Tibial artery (tissue), 4 donors: Measurements from ENCODE around the gene GPR143.

ENCODE experiments used
- DNase-seq, 2 donors: peaks; one replicate each; pipeline ENCODE4 v3.0.0-alpha.2; 2019
- H3K27ac ChIP-seq, 2 donors: fragments of 200-600 bp; sonication (generic) in 1 of 2; 1 replicate in 1 of 2; 2 replicates in 1 of 2; pipeline ENCODE4 v1.5.1; 2018 to 2019; ENCODE audit warnings: mild to moderate bottlenecking in 1 of 2
- H3K27me3 ChIP-seq, 2 donors: fragments of 200-600 bp; sonication (generic) in 1 of 2; one replicate each; pipeline versions ENCODE4 v1.5.1 to v1.6.0; 2016 to 2019
- H3K36me3 ChIP-seq, 3 donors: fragments of 200-600 bp; sonication (generic) in 2 of 3; one replicate each; pipeline ENCODE4 v1.5.1; 2016 to 2019; ENCODE audit warnings: mild to moderate bottlenecking in 2 of 3
- H3K4me1 ChIP-seq, 4 donors: fragments of 200-600 bp; sonication (generic) in 2 of 4; 1 replicate in 3 of 4; 2 replicates in 1 of 4; pipeline ENCODE4 v1.5.1; 2016 to 2019
- H3K4me3 ChIP-seq, 2 donors: fragments of 200-600 bp; sonication (generic) in 1 of 2; 1 replicate in 1 of 2; 2 replicates in 1 of 2; pipeline ENCODE4 v1.5.1; 2018 to 2019; ENCODE audit warnings: mild to moderate bottlenecking in 2 of 2
- H3K9me3 ChIP-seq, 3 donors: fragments of 200-600 bp; sonication (generic) in 1 of 3; one replicate each; pipeline ENCODE4 v1.5.1; 2016 to 2019
- CTCF ChIP-seq, 2 experiments: fragments of 200-600 bp in 1 of 2; fragments of 450-650 bp in 1 of 2; IDR thresholded peaks; one replicate each; pipeline ENCODE4 v1.5.1; 2017 to 2019; ENCODE audit warnings: antibody characterized with exemption in 2 of 2, mild to moderate bottlenecking in 1 of 2, moderate library complexity in 1 of 2
- intact Hi-C: fragments of 100-400 bp; cut with DNase I; formaldehyde crosslinking; loops from one replicate; pipeline ENCODE4 v1.15.0; 2023; ENCODE audit warnings: low total_unique reads

GPR143 gene

GRCh38 chrX:9700555-9700954, 65.1 kb downstream of the GPR143 start:
- peaks cover 8 to 43% (median 31%) of the 10 kb centered on the region in 3 donors for H3K36me3 ChIP-seq
- H3K4me3 ChIP-seq = no peak overlapping the region
- no peak for TF ChIP-seq CTCF (IDR thresholded peaks at IDR 0.05)
- peaks cover 0 to 6% (median 0%) of the 10 kb centered on the region in 3 donors for H3K9me3 ChIP-seq
- no peak for DNase-seq
- no peak overlapping the region for H3K27ac ChIP-seq
- H3K27me3 ChIP-seq = no peaks in the 10 kb centered on the region
- H3K4me1 ChIP-seq = no peaks in the 10 kb centered on the region
- intact Hi-C loops = loop anchor here (10.0 kb wide), 1 partner anchor 236 kb away; the partner anchor contains the start of gene TBL1X

DNA sequence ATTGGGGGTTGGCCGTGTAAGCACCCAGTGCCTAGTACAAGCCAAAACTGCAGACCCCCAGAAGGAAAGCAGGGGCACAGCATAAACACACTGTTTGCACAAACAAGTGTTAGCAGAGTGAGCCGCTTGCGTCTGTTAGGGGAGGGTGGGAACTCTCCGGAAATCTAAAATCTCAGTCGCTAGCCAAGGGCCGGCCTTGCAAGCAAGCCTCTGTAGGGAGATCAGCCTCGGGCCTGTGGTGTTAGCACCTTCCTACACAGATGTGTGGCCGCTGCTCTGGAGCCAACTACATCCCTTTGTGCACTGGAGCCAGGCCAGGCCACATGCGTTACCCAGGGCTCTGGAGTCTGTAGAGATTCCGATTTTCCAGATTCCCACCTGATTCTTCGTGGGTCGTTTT, 67.1 kb downstream of the GPR143 start:
- H3K4me1 ChIP-seq = no peaks in the 10 kb centered on the region
- no peak for TF ChIP-seq CTCF (IDR thresholded peaks at IDR 0.05)
- intact Hi-C loops = no loop called here
- H3K27me3 ChIP-seq = no peaks in the 10 kb centered on the region
- H3K9me3 ChIP-seq = no peaks in the 10 kb centered on the region
- no peak overlapping the region for H3K27ac ChIP-seq
- H3K36me3 ChIP-seq = peaks cover 0 to 42% (median 21%) of the 10 kb centered on the region in 3 donors
- H3K4me3 ChIP-seq = no peak overlapping the region
- no peak for DNase-seq

- no peak for TF ChIP-seq CTCF (IDR thresholded peaks at IDR 0.05)
- intact Hi-C loops = no loop called here
- peaks cover 3 to 57% (median 56%) of the 10 kb centered on the region in 3 donors for H3K36me3 ChIP-seq
These were observed 72.2 kb downstream of the GPR143 start for GRCh38 chrX:9693307-9694001.

GRCh38 chrX:9690046-9690445, 75.6 kb downstream of the GPR143 start:
- TF ChIP-seq CTCF (IDR thresholded peaks at IDR 0.05) = no peak
- Histone ChIP-seq H3K4me3 (no peak overlapping the region), H3K9me3 (no peaks in the 10 kb centered on the region), H3K27me3 (no peaks in the 10 kb centered on the region), H3K27ac (no peak overlapping the region), H3K36me3 (peaks cover 3 to 61% (median 49%) of the 10 kb centered on the region in 3 donors), H3K4me1 (no peaks in the 10 kb centered on the region)
- intact Hi-C loops = no loop called here
- no peak for DNase-seq

More at GRCh38 chrX:9693307-9694001, 72.2 kb downstream of the GPR143 start:
- Histone ChIP-seq H3K9me3 (no peaks in the 10 kb centered on the region), H3K4me1 (no peaks in the 10 kb centered on the region), H3K27me3 (no peaks in the 10 kb centered on the region), H3K27ac (no peak overlapping the region), H3K4me3 (no peak overlapping the region)
- DNase-seq = no peak

DNA sequence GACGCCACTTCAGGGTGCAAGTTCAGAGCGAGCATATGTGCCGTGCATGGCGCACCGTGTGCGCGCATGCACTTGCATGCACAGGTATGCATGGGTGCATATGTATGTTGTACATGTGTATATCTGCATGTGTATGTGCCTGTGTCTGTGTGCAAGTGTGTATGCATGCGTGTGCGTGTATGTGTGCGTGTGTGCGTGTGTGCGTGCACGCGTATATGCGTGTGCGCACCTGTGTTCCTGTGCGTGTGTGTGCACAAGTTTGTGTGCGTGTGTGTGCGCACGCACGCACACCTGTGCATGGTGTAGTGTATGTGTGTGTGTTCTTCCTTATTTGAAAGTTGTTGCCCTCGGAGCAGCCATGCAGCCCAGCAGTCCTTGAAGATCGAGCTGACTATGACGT, 76.8 kb downstream of the GPR143 start:
- Histone ChIP-seq H3K4me1 (no peaks in the 10 kb centered on the region), H3K4me3 (no peak overlapping the region), H3K9me3 (no peaks in the 10 kb centered on the region), H3K36me3 (peaks cover 3 to 60% (median 49%) of the 10 kb centered on the region in 3 donors), H3K27me3 (no peaks in the 10 kb centered on the region), H3K27ac (no peak overlapping the region)
- no peak for TF ChIP-seq CTCF (IDR thresholded peaks at IDR 0.05)
- intact Hi-C loops = no loop called here
- no peak for DNase-seq
